GM18870 (cell line): ENCODE measurements around the gene GNPNAT1.
"Not testable (repeated sequence)": the region's sequence is repeated elsewhere in the genome, so short reads cannot be mapped to it uniquely, and the experiment has no call there.

Experiments used
- ATAC-seq: cut with Tn5 transposase; IDR thresholded peaks from one replicate; pipeline ENCODE4 v1.9.1; 2021; ENCODE audit warnings: moderate library complexity; ENCODE audit not compliant: unreplicated experiment

Gene GNPNAT1

GRCh38 chr14:52790011-52790755 lies 1.2 kb downstream of the GNPNAT1 start:
- ATAC-seq, result no peak

DNA sequence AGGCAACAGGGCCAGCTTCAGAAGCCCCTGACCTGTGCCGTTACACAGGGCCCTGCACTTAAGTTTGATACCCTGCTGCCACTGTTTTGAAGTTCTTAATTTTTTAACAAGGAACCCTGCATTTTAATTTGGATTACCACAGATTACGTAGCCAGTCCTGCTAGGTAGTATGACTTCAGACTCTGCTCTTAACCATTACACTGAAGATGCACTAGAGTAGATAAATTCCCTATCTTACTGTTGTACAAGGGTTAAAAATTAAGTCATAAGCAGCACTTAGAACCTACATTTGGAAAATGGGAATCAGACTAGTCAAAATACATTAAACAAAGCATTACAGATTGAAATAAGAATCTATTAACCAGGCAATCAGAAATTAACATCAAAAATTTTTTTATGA lies 2.3 kb downstream of the GNPNAT1 start:
- ATAC-seq, result no peak

GRCh38 chr14:52786887-52787286 lies 4.5 kb downstream of the GNPNAT1 start:
- no peak for ATAC-seq

GRCh38 chr14:52783206-52783605 lies 8.2 kb downstream of the GNPNAT1 start:
- ATAC-seq, result no peak

DNA sequence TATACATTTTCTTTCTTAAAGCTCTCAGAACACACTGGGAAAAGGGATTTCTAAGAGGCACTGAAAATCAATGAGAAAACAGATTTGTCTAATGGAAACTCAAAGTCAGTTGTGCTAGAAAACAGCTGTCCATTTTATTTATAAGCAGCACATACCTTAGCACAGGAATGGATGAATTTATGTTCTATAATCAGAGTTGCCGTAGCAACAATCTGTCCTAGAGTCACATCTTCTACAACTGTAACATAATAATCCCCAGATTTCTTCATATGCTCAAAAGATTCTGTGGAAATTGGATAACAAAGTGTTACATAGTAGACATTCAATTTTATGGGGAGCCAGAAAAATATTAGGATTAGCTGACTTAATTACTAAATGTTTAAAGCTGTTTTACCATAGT lies 9.8 kb downstream of the GNPNAT1 start:
- no peak for ATAC-seq

- no peak for ATAC-seq
Observed at GRCh38 chr14:52780893-52781292, 10.5 kb downstream of the GNPNAT1 start.

GRCh38 chr14:52778702-52779101 lies 12.7 kb downstream of the GNPNAT1 start:
- ATAC-seq, result no peak

DNA sequence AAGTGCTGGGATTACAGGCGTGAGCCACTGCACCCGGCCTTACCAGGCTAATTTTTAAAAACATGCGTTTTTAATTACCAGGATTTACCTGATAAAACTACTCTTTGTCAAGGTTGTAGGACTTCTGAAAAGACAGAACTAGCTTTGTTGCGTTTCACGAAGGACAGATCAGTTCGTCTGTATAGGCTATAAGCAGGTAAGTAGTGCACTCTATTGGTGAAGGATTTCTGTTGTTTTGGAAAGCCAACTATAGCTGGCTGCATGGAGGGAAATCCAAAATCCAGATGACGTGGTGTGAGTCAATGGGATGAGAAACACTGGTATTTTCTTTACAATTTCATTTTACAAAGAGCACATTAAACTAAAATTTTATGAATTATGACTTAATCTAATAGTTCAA lies 14.6 kb downstream of the GNPNAT1 start:
- no peak for ATAC-seq

DNA sequence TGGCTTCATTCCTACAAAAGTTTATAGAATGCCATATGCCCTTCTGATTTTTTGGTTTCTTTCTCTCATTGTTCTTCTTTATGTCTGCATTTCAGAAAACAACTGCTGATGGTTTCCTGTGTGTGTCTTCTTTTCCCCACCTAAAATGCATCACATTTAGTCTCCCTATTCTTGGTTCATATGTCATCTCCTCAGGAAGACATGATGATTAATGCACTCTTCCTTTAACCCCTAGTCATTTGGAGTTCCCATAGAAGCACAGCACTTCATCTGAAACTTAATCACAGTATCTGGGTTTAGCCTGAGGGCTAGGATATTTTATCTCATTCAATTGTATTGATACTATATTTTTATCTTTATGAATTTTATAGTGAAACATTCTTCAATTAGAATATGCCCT lies 21.5 kb downstream of the GNPNAT1 start:
- no peak for ATAC-seq

DNA sequence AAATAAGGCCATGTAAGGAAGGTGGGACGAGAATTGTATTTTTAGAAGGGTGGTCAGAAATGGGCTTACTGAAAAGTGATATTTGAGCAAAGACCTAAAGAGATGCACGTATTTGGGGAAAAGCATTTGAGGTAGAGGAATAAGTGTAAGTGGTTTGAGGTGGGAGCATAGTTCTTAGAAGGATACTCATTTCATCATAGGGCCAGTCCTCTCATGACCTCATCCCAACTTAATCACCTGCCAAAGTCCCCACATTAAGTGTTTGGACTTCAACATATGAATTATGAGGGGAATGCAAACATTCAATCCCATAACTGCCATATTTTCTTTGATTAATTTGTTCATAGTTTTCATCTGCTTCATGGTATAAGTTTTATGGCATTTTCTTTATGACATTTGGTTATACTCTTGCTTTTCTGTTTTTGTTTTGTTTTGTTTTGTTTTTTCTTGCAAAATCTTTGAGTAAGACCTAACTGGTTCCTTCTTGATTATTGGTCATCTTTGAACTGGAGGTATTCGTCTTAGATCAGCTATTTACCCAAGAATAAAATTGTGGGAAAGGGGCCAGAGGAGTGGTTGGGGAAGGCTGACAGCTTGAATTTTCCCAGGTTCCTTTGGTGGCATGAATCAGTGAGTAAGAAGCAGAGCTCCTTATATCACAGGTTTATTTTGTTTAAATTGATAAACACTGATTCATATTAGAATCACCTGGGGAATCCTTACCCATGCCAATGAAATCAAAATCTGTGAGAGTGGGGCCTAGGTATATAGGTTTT lies 24.2 kb downstream of the GNPNAT1 start:
- no peak for ATAC-seq

GRCh38 chr14:52762923-52763322 lies 28.5 kb downstream of the GNPNAT1 start:
- ATAC-seq, result not testable (repeated sequence)

DNA sequence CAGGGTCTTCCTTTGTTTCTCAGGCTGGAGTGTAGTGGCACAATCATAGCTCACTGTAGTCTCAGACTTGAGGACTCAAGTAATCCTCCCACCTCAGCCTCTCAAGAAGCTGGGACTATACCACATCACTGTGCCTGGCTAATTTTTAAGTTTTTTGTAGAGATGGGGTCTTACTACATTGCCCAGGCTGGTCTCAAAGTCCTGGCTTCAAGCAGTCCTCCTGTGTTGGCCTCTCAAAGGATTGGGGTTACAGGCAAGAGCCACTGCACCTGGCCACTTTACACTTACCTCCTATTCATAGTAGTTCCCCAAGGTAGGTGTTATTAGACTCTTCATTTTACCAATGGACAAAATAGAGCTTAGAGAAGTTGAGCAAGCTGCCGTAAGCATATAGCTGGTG lies 32.3 kb downstream of the GNPNAT1 start:
- ATAC-seq, result no peak

DNA sequence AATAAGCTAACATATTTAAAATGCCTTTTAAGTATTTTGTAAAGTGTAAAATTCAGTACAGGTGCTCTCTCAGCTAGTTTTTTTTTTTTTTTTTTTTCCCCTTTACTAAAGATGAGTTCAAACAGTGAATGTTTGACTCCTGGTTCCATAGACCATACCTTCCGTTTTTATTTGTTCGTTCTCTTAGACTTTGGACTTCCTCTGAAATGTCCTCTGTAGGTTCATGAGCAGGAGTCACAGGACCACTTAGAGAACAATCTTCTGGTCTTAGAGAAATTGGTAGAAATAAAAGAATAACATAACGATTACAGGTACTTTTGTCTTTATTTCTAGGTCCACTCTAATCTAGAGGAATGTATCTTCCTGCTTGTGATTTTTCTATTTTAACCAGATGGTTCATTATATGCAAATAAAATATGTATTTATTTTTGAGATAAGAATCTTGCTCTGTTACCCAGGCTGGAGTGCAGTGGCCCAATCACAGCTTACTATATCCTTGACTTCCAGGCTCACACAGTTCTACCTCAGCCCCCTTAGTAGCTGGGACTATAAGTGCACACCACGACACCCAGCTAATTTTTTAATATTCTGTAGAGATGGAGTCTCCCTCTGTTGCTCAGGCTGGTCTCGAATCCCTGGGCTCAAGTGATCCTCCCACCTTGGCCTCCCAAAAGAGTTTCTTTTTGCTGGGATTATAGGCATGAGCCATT lies 35.6 kb downstream of the GNPNAT1 start:
- ATAC-seq, result no peak

DNA sequence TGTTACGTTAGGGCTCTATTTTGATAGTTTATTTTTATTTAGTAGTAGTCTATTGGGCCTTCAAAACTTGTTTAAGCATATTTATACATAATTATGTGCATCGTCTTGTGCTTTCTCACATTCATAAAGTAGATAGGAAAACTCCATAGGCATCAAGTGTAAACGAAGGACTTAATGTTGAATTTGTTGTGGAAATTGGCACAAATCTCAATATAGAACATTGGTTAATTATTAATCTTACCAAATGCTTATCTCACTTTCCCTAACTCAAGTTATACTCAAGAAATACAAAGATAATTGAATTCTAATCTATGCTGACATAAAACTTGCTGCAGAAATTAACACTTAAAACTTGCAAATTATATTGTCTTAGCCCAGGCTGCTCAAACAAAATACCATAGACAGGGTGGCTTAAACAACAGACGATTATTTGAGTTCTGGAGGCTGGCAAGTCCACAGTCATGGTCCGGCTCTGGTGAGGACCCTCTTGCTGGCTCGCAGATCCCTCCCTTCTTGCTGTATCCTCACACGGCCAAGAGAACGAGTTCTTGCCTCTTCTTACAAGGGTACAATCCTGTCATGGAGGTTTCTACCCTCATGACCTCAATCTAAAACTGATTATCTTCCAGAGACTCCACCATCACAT lies 42.6 kb downstream of the GNPNAT1 start:
- ATAC-seq, result no peak

DNA sequence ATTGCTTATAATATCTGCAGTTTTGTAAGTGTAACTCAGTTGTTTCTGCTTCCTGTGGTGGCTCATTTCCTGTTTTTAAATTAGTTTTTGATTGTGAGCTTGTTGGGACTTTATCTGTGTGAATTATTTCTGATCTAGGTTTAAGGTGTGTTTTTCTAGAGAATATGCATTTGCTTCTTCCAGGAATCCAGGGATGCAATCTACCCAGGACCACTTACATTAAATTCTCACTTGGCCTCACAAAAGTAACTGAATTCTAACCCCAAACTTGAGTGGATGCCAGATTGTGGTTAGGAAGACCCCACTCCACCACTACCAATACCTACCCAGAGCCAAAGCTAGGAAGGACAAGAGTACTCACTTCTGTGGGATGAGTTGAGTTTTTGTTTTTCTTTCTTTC lies 49.5 kb downstream of the GNPNAT1 start:
- no peak for ATAC-seq

GRCh38 chr14:52740751-52741150 lies 50.7 kb downstream of the GNPNAT1 start:
- no peak for ATAC-seq

DNA sequence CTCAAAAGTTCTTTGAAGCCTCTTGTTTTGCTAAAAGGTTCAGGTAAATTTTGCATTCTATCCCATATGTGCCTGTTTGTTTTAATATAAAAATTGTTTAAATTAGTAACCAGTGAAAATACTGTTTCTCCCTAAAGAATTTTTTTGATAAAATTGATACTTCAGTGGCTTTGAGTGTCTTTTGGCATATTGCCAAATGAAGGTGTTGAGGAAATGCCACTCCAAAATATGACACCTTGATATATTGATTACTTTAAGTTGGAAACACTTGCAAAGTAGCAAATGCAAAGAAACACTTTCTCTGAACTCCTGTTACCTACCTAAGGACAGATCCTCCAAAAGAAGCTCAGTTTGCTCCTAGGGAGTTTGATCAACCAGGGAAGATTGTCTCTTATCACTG lies 53.0 kb downstream of the GNPNAT1 start:
- ATAC-seq, result no peak

GRCh38 chr14:52735921-52736489 lies 55.4 kb downstream of the GNPNAT1 start:
- no peak for ATAC-seq

DNA sequence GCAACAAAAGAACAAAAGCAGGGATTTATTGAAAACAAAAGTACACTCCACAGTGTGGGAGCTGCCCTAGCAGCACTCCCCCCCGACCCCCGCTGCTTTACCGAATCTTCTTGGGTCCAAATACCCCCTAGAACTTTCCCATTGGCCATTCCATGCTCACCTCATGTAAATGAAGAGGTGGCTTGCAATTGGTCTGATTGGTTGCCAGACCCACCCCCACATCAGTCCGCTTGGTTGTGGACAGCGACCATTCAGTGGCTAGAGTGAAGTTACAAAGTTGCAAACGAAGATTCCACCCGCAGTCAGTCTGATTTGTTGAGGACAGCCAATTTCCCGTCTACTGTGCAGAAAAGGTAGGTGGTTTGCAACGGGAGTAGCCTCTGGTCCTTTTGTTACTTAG lies 57.6 kb downstream of the GNPNAT1 start:
- no peak for ATAC-seq

- no peak for ATAC-seq
Observed at GRCh38 chr14:52730709-52731111, 60.7 kb downstream of the GNPNAT1 start.
